Stimulated activated CD4-positive, alpha-beta T cell treated with anti-CD3 and anti-CD28 coated beads, TNF-alpha, amount 100 ng/mL, for 4 hours (primary cell): ENCODE data around the gene APCDD1L.
"Not testable (repeated sequence)": the region's sequence is repeated elsewhere in the genome, so short reads cannot be mapped to it uniquely, and the experiment has no call there.

Experiments
- DNase-seq, 3 experiments: peaks; one replicate each; pipeline ENCODE4 v3.0.0-alpha.2; 2020; ENCODE audit warnings: low read depth in 3 of 3

The APCDD1L gene

GRCh38 chr20:58545565-58546415 lies 30.6 kb upstream of the APCDD1L start:
- DNase-seq: no peak

DNA sequence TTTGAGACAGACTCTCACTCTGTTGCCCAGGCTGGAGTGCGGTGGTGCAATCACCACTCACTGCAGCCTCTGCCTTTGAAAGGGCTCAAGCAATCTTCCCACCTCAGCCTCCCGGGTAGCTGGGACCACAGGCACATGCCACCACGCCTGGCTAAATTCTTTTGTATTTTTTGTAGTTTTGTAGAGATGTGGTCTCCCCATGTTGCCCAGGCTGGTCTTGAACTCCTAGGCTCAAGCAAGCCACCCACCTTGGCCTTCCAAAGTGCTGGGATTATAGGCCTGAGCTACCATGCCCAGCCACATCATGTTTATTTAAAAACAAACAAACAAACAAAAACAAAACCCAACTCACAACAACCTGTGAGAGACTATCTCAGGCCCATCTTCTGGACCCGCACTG lies 29.7 kb upstream of the APCDD1L start:
- no peak for DNase-seq

DNA sequence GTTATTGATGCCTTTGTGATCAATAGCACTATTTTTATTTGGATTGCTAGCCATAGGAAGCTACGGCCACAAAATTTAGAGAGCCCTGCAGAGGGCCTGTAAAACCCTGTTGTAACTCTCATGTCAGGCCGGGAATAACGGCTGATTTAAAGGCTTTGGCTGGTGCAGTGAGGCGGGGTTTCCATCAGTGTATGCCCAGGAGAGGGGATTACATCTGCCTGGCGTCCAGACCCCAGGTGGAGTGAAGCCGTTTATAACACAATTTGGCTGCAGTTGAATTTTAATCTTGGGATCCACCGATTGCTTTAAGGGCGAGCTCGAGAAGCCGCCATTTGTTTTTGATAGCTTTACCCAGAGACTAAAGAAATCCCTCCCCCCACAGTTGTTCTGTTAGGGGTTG lies 29.1 kb upstream of the APCDD1L start:
- no peak for DNase-seq

- no peak for DNase-seq
These were observed 28.1 kb upstream of the APCDD1L start for GRCh38 chr20:58543274-58543673.

GRCh38 chr20:58542411-58543095 lies 27.4 kb upstream of the APCDD1L start:
- no peak for DNase-seq

- DNase-seq: not testable (repeated sequence)
These were observed 26.8 kb upstream of the APCDD1L start for GRCh38 chr20:58542034-58542410.

GRCh38 chr20:58538752-58539151 lies 23.6 kb upstream of the APCDD1L start:
- no peak for DNase-seq

DNA sequence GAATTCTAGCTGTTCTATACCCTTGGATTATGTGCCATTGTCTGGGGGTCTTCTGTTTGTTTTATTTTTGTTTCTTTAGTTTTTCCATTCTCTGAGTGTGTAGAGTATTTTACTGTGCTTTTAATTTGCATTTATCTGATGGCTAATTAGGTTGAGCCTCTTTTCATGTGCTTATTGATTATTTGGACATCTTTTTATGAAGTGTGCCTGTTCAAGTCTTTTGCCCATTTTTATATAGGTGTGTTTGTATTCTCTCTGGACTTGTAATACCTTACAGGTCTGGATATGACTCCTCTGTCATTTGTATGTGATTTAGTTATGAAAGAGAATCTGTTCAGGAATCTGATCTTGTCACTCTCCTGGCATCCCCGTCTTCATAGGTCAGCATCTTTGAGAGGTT lies 22.6 kb upstream of the APCDD1L start:
- DNase-seq: no peak

DNA sequence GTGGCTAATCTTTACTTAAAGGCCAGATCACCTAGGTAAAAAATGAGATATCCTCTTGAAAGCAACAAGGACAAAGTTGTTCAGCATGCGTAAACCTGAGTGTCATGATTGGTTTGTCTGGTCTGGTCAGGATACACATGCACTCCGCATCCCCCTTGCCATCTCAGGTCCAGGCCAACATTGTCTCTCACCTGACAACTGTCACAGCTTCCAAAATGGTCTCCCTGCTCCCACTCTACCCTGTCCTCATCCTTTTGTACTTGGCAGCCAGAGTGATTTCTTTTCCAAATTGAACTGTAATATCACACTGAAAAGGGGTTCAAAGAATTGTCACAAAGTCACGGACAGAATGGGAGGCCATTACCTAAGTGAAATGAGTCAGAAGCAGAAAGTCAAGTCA lies 21.1 kb upstream of the APCDD1L start:
- DNase-seq: no peak

DNA sequence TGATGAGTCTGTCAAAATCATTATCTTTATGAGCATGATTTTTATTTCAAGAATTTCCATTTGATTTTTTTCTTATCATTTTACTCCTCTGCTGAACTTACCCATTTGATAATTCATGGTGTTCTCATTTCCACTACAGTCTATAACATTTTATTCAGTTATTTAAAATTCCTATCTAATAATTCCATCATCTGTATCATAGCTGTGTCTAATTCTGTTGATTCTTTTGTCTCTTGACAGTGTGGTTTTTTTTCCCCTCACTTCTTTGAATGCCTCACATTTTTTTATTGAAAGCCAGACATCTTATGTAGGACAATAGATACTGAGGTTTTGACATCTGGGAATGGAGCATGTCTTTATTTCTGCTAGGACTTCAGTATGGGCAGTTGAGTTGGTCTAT lies 16.5 kb upstream of the APCDD1L start:
- DNase-seq: no peak

DNA sequence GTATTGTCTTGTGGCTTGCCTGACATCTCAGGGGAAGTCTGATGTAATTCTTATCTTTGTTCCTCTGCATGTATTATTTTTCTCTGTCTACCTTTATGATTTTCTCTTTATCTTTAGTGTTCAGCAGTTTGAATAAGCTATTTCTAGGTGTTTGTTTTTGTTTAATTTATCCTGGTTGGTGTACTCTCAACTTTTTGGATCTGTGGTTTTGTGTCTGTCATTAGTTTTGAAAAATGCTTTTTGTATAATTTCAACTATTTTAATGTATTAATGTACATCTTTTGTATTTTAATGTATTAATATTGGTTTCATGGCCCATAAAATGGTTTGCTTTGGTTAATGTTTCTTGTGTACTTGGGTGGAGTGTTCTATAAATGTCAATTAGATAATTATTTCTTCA lies 15.9 kb upstream of the APCDD1L start:
- DNase-seq: no peak

- DNase-seq: no peak
These were observed 13.2 kb upstream of the APCDD1L start for GRCh38 chr20:58528412-58528811.

GRCh38 chr20:58526411-58526810 lies 11.2 kb upstream of the APCDD1L start:
- no peak for DNase-seq

DNA sequence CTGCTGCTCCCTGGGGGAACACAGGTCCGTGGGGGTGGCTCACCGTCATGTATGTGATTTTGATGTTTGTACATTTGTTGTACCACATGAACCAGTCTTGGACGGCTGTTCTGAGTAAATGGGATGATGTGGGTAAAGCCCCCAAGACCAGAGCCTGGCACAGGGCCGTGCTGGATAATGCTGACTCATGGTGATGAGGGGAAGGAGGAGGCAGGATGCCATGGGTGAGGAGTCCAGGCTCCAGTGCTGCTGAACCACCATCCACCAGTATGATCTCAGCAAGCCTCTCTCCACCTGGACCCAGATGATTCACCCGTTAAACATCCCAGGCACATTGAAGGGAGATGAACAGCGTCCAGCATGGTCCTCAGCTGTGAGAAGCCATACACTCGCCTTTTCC lies 9.6 kb upstream of the APCDD1L start:
- DNase-seq: no peak

DNA sequence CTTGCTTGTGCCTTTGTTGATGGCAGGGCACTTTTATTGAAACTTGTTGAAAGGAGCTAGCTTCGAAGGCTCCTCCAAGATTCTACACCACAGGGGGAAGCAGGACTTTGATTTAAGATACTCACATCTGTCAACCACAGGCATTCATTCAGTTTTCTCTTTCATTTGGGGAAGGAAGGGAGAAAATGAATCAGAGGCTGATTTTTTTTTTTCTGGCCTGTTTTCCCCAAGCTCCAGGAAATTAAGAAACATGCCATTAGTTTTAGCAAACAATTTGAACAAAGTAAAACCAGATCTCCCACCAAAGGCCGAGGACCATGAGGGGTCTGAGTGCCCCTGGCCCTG lies 8.7 kb upstream of the APCDD1L start:
- no peak for DNase-seq

GRCh38 chr20:58523072-58523970 lies 8.1 kb upstream of the APCDD1L start:
- DNase-seq: no peak

DNA sequence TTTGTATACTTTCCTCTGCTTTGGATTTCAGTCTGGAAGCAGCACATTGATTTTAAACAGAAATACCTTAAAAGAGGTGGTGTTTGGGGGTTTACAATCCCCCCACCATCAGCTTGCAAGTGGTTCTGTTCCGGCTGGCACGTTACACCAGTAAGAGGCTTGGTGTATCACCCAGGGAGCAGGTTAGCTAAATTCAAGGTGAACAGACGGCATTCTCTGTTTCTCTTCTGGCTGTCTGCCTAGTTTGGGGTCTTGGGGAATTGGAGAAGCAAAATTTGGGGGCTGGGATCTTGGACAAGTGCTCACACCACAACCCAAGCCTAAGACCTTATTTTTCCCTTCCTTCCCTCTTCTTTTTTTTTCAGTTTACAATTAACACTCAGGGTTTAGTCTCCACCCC lies 7.5 kb upstream of the APCDD1L start:
- DNase-seq: no peak

DNA sequence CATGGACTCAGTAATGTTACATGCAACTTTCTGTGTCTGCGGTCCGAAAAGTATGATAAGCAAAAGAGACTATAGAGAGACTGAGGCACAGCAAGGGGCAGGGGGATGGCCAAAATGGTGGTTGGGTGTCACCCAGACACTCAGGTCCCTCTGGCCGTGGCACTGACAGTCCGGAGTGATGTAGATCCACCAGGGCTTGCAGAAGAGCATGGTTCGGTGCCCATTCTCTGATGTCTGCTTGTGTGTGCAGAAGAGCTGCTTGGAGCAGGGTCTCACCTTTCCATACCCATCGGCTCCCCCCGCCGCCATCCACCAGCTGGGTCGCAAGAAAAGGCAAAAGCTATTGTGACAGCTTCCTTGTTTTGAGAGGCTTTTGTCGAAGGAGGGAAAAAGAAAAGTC lies 6.6 kb upstream of the APCDD1L start:
- DNase-seq: no peak

- DNase-seq: no peak
These were observed 4.9 kb upstream of the APCDD1L start for GRCh38 chr20:58519940-58520712.

- no peak for DNase-seq
These were observed 3.8 kb upstream of the APCDD1L start for GRCh38 chr20:58518896-58519593.

DNA sequence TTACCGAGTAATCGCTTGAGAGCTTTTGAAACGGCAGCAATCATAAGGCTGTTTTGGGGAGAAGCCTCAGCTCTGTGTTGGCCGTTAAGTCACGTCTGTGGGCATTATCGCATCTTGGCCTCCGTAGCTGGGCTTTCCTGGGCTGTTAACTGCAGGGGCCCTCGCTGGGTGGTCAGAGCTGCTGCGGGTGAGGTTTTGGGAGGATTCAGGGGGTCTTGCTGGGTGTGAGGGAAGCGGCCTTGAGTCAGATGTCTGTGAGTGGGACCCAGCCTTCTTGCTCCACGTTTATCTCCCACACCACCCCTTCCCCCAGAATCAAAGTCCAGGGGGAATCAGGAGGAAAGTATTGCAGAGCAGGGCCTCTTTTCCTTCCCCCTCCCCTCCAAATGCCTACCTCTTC lies 3.2 kb upstream of the APCDD1L start:
- no peak for DNase-seq
